Measurements from ENCODE around the gene AURKB.
"Not testable (repeated sequence)": the region's sequence is repeated elsewhere in the genome, so short reads cannot be mapped to it uniquely, and the experiment has no call there.

The AURKB gene

DNA sequence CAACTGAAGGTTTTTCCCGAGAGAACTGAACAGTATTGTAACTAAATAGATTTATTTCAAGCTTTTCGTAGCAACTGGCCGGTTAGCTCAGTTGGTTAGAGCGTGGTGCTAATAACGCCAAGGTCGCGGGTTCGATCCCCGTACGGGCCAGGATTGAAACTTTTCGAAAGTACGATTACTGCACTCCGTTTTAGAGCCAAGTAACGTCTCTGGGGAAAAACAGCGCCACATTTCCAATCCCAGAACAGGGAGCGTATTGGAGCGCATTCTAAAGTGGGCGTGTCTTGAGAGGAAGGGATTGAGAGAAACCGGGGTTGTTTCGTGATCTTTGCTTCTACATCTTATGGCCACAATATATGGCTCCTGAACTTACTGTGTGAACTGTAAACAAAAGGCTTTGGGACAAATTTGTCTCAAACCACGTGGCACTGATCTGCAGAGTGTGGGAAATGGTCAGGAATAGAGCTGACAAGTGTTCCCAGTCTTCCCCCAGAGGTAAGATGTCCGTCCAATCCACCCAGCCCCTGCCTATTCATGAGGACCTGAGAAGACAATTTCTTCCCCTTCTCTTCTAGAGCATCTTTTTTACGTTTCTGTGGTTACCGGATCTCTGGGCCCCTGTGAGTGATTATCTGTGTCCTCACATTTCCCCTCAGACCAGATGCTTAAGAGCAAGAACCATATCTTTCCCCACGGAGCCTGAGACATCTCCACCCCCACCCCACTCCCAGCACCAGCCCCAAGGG lies 22.7 kb downstream of the AURKB start:
- peak; percentile 91 for DNase-seq

DNA sequence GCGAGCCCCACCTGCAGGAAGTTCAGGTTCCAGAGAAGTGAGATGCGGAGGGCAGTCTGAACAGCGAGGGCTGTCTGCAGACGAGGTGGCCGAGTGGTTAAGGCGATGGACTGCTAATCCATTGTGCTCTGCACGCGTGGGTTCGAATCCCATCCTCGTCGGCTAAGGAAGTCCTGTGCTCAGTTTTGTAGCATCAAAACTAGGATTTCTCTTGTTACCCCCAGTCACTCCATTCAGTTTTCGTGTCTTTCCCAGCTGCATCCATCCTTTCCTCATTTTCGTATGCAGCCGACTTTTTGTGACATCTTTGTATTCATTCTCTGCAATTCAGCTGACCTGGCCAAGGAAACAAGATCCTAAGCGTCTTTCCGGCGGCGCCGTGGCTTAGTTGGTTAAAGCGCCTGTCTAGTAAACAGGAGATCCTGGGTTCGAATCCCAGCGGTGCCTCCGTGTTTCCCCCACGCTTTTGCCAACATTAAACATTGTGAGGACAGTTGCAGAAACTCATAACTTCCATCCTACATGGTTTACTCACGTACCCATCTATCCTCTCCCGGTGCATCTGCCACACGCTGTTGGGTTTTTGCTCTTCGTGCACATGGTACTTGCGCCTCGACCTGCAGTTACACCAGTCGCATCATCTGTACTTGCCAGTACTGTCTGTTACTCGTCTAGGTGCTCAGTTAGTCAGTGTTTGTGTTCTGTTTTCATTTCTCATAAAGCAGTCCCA lies 23.4 kb downstream of the AURKB start:
- DNase-seq, result peak; percentile 89

DNA sequence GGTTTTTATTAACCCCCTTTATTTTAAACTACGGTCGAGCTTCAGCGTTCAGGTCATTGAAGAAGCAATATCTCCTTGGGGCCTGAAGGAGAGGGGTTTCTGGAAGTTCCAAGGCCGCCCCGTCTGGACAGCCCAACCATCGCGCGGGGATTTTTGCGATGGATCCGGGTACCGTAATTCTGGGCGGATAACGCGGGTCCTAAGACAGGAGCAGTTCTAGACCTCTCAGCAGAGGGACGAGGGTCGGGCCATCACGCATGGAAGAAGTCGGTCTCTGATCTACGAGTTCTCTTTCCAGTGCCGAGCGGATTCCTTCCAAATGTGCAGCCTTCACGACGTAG lies 24.0 kb downstream of the AURKB start:
- DNase-seq, result no peak

DNA sequence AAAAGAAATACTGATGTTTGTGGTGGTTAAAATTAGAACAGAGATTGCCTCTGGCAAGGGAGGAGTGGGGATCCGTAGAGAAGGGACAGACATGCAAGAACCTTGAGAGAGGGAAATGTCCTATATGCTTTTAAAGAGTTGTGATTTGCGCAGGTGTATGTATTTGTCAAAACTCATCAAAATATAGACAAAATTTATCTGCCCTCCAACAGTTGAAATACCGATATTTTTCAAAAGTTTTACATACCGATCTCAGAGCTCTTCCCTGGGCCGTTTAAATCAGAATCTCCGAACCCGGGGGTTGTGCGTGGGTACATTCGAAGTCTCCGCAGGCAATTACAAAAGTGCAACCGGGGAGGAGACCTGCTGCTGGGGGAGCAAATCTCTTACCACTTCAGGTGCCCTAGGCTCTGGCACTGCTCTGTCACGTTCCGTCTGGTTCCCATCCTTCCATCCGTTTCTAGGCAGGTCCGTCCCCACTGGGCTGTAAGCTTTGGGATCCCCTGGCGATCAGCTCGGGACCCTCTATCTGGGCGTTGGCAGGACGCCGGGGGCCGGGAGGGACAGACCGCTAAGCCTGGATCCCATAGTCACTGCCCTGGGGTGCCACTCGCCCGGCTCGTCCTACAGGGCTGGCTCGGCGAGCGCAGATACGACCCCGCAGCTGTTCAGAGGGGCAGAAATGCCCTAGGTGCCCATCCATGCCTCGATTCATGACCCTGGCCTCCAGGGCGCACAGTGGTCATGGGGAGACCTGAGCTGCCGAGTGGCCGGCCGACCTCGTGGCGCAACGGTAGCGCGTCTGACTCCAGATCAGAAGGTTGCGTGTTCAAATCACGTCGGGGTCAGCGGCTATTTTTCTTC lies 24.6 kb downstream of the AURKB start:
- peak; percentile 90 for DNase-seq

DNA sequence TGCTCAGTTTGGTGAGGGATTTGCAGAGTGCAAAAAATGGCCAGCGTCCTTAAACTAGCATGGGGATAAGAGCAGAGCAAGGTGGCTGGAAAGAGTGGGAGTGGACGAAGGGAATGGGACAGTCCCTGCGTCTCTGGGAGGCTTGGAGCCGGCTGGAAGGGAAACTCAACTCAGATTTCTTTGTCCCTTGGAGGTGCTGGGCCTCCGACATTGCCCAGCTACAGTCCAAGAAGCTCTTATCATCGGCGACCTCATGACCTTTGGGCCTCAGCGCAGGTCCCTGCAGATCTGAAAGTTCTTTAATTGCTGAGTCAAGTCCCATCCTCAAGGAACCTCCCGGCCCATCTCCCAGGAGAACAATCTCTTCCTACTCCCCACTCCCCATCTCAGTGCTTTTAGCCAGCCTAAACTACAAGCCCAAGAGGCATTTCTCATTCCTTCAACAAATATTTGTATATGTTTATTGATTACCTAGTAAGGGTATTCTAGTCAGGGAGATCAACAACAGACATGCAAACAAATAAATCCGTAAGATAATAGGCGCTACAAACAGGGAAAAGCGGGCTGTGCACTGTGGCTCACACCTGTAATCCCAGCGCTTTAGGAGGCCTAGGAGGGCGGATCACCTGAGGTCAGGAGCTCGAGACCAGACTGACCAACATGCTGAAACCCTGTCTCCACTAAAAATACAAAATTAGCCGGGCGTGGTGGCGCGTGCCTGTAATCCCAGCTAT lies 33.2 kb downstream of the AURKB start:
- no peak for DNase-seq

DNA sequence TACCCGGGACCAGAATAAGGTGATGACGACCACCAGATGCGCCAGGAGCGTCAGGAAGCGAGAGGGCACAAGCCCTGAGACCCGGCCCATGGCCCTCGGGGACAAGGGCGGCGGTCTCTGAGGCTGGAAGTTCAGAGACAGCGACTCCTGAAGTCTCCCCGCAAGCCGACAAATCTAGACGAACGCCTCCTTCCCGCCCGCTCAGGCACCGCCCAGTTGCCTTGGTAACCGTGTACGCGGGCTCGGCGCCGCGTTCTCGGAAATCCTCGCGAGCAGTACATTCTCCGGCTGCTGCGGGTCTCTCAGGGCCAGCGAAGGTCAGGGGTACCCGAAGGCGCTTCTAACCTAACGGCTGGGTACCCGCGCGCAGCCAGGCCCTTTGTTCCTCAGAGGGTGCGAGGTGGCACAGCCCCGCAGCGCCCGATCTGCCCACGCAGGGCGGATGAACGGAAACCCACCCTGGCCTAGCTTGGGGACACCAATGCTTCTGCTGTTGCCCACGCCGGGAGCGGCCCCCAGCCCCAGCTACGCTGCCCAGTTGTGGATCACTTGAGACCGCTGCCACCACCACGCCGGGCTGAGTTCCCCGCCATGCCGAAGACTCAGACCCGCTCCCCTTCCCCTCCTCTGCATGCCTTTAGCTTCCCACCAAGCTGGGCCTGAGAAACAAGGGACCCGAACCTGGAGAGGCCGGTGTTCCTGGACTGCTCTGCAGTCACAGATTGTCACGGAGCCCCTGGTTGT lies 34.0 kb downstream of the AURKB start, which contains the start of gene TMEM107:
TMEM107 (minus strand) TSS at position 184 of the 744 bp plus-strand sequence; CDS start at position 90, 94 bp downstream.
- DNase-seq, result peak; percentile 91

DNA sequence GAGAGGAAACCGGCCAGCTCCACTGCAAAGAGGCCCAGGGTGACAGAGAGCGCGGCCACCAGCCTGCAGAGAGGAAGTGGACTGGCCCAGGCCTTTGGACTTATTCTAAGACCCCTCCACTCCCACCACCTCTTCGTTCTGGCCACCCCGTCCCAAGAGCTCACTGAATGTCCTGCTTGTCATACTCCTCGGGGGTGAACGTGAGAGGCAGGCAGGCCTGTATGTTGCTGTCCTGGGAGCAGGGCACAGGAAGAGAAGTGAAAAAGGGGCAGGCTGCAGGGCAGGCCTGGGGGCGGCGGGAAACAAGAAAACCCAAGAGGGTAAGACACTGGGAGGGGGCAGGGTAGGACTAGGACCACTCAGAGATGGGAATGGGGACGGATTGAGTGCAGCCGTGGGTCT lies 34.6 kb downstream of the AURKB start:
- no peak for DNase-seq

DNA sequence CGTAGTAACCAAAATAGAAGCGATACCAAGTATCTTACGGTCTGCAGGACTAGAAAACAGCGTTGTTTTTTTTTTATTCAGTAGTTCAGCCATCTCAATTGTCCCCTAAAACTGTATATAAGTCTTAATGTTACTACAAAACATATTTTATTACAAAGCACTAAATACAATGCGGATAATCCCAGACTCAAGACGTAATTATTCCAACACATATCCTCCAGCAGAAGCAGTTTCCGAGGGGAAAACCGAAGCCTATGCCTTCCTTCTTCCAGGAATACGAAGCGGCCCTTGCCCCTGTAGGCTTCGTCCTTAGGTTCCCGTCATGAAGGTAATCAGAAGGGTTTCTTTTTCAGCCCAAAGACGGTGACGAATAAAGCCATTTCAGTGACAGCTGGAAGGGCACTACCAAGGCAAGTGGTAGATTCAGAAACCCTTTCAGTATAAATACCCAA lies 36.5 kb downstream of the AURKB start:
- no peak for DNase-seq

DNA sequence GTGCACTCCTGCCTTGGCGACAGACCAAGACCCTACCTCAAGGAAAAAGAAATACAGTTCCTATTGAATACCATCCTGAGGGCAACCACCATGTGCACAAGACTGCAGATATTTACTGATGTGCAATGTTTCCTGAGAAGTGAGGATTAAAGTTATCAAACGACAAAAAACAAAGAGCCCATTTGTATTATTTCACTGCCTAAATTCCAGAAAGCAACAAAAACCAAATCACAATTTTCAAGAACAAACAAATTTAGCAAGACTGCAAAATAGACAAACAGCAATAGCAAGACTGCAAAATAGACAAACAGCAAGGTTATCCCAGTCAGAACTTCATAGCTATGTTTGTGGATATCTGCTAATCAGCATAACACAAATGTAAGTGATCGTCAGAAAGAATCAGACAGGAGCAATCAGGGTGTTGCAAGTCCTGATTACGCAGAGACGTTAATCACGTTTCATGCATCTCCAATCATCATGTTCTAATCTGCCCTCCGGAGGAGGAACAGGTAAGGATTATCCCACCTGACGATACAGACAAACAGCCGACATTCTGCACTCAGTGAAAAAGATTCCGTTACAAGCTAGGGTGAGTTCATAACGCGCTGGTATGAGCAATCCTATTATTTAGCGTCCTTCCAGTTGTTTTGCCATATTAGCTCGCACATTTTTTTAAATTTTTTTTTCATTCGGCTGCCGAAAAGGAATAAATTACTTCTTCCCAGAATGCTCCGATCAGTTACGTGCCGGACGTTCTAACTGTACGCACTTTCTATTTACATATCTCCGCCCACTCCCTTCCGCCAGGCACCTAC lies 37.1 kb downstream of the AURKB start:
- DNase-seq, result peak; percentile 78

DNA sequence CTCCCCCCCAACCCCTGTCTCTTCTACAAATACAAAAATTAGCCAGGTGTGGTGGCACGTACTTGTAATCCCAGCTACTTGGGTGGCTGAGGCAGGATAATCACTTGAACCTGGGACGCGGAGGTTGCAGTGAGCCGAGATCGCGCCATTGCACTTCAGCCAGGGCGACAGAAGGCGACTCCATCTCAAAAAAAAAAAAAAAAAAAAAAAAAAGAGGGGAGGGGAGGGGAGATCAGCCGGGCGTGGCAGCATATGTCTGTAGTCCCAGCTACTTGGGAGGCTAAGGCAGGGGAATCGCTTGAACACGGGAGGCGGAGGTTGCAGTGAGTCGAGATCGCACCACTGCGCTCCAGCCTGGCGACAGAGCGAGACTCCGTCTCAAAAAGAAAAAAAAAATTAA lies 40.2 kb downstream of the AURKB start:
- not testable (repeated sequence) for DNase-seq

DNA sequence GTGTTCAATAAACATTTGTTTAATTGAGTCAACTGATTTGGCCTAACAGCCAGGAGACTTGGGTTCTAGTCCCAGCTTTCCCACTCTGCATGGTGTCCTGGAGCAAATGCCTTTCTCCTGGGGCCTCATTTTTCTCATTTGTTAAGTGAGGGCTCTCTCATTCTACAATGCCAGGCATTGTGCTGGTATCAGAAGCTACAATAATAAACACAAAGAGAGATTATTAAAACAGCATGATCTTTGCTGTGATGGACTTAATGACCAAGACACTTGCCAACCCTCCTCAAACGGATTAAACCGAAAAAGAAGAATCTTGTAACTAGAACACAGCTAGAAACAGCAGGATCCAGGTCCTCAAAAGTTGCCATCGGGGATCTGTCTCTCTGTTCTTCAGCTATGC lies 42.8 kb downstream of the AURKB start:
- no peak for DNase-seq

DNA sequence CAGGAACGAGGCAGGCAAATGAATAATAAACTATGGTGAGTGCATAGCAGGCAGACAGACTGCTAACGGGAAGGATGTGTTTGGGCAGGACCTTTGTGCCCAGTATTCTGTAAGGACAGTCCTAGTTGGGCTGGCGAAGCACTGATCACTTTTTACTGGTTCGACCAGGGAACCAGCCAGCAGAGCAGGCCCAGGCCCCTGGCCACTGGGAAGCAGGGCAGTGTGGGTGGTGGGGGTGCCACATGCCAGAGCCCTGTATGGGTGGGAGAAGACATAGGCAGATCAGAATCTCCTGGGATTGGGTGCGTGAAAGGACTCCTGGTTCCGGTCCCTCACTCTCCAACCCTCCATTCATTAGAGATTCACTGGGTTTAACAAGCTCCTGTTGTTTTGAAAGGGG lies 43.6 kb downstream of the AURKB start:
- no peak for DNase-seq

DNA sequence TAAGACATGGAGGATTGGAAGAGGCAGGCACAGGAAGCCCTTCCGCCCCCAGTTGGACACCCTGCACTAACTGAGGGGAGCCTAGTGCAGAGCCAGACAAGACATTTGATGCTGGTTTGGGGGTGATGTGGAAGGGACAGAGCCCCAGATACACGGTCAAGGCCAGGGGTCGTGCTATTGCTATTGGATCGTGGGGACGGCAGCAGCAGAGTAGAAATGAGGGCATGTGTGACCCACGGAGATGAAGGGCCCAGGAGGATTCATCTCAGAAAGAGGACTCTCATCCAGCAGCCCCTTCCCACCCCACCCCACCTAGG lies 45.6 kb downstream of the AURKB start:
- DNase-seq, result peak; percentile 56

DNA sequence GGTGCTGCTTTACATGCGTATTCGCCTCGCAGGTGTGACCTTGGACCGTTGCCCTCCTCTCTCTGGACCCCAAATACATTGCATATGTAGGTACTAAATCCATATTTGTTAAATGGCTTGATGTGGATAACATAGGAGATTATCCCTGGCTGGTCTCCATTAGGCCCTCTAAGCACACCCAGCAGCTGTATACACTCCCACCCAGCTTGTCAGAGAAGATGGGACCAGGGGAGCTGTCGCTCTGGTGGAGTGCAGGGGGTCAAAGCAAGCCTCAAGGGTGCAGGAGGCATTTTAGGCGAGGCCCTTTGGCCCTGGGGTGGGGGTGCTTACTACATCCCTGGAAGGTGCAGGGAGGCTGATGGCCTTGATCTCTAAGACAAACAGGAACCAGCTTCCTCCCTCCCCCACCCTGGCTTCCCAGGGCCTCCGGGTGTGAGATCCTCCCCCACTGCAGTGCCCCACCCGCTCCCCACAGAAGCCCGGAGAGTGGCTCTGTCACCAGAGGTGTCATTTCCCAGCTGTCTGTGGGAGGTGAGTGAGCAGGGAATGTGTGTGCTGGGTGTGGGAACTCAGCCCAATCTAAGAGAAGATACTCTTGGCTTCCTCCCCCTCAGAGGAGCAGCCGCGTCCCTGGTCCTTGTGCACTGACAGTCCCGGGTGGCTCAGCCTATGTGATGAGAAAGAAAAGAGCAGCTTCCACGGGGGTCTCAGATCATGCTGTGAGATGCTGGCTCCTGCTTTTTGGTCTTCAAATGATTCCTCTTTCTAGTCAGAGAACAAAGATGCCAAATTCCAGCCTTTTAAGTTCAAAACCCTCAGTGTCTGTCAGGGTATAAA lies 46.2 kb downstream of the AURKB start:
- DNase-seq, result peak; percentile 86

DNA sequence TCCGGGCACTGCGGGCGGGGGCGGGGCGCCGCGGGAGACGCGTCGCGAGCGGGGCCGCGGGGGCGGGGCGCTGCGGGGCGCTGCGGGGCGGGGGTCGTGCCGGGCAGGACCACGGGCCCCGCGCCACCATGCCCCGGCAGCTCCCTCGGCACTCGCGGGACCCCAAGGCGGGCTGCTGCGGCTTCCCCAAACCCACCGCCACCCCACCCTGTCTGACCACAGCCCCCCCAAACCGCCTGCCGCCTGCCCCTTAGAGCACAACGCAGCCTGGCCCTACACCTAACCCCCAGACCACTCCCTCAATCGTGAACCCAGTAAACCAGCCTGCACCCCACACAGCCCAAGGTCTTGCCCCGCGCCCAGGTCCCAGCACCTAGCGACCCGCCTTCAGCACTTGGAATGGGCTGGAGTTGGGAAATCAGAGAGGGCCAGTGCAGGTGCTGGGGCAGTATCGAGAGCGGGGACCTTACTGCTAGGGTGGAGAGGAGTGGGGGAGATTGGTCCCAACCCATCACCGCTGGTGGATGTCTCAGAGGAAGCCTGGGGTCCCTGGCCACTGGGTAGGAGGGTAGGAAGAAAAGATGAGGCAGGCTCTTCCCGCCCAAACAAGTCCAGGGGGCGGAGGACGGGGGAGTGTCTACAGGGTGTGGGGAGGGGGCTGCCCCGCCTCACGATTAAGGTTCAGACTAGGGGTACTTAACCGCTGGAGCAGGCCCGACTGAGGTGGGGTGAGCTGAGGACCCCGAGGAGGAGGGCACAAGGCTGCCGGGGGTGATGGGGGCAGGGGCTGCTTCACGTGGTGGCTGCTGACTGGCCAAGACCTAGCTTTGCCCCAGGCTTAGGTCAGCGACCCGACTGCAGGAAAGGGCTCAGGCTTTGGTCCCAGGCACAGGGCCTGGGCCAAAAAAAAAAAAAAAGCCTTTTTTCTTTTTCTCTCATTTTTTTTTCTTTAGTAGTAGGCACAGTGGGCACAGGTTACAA lies 47.1 kb downstream of the AURKB start:
- DNase-seq, result peak; percentile 29

DNA sequence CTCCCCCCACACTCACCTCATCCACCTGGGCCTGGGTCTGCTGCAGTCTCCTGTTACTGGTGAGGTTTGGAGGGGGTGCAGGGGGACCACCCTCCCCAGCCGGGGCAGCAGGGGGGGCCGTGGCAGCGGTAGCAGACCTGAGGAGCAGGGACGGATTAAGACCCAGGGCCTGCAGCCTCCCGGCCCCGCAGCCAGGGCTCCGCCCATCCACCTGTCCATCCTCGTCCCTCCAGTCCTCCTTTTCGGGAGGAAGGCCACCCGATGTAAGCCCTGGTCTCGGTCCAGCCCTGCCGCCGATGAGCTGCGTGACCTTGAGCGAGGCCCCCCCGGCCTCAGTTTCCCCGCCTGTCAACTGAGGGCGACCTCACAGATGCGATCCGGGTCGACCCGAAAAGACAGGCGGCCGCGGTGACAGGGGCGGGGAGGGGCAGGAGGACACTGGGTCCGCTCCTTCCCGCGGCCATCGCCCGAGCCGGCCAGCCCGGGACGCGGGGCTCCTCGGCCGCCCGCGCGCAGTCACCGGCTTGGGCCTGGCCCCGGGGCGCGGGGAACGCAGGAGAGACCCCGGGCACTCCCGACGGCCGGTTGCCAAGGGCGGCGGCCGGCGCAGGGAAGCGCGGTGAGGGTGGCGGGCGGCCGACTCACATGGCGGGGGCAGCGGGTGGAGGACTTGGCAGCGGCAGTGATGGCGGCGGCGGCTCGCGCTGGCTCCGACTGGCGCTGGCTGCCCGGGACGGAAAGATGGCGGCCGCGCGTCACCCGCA lies 48.0 kb downstream of the AURKB start, which contains the start of gene VAMP2:
VAMP2 (minus strand) TSS at position 716 of the 764 bp plus-strand sequence; CDS start at position 647, 69 bp downstream.
- peak; percentile 87 for DNase-seq

DNA sequence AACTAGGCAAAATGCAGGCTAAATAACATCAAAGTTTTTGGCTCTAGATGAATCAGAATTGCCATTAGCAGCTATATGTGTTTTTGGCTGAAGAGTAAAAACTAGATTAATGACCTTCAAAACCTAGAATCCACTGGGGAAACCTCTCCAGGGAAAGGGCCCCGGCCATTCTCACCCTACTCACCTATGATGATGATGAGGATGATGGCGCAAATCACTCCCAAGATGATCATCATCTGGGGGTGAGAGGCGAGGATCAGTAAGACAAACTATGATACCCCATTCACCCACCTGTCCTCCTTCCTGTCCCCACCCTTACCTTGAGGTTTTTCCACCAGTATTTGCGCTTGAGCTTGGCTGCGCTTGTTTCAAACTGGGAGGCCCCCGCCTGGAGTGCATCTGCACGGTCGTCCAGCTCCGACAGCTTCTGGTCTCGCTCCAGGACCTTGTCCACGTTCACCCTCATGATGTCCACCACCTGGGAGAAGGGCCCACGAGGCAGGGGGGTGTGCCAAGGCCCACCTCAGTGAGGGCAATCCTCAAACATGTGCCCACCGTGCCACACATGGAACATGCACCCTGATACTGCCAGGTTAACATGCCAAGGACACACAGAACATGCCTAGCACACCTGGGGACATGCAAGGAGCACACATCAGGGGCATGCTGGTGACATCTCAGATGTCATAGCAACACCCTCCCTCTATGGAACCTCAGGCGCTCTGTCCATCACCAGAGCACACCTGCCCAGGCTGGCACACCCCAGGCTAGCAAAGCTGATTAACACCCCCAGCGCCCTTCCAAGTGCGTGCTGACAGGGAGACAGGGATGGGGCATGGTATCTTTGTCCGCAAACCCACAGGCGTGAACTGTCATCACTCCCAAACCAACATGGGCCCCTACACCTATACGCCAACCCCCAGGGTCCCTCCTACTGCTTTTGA lies 48.8 kb downstream of the AURKB start:
- peak; percentile 22 for DNase-seq

Data from CD4-positive, alpha-beta T cell treated with Interleukin-17A for 4 hours (primary cell).